Right lobe of liver (tissue), 6 donors: ENCODE results near the gene PHF1. TPM values are rescaled to one million over a fixed set of nuclear protein-coding genes. Genes with fewer than 3 reads are reported as not detected.

Experiments used
- ATAC-seq, 4 donors: fragments of 200-7000 bp; cut with Tn5 transposase; one replicate each; pipeline ENCODE4 v1.9.1; 2020; ENCODE audit warnings: mild to moderate bottlenecking in 4 of 4, moderate library complexity in 4 of 4
- DNase-seq, 3 donors: peaks; one replicate each; pipeline ENCODE4 v3.0.0-alpha.2; 2020
- H3K27ac ChIP-seq, 3 donors: fragments of 200-600 bp; one replicate each; pipeline ENCODE4 v1.8.0; 2022
- H3K27me3 ChIP-seq, 2 donors: fragments of 200-600 bp; one replicate each; pipeline ENCODE4 v1.8.0; 2022
- H3K36me3 ChIP-seq, 4 donors: fragments of 200-600 bp; sonication (generic) in 1 of 4; one replicate each; pipeline versions ENCODE4 v1.5.1 to v1.8.0; 2017 to 2022; ENCODE audit warnings: control low read depth in 1 of 4
- H3K4me1 ChIP-seq, 4 donors: fragments of 200-600 bp; sonication (generic) in 1 of 4; one replicate each; pipeline versions ENCODE4 v1.5.1 to v1.8.0; 2017 to 2022; ENCODE audit warnings: control low read depth in 1 of 4
- H3K4me3 ChIP-seq, 3 donors: fragments of 200-600 bp; one replicate each; pipeline ENCODE4 v1.8.0; 2022
- H3K9me3 ChIP-seq, 4 donors: fragments of 200-600 bp; sonication (generic) in 1 of 4; one replicate each; pipeline versions ENCODE4 v1.5.1 to v1.8.0; 2017 to 2022; ENCODE audit warnings: control low read depth in 1 of 4
- CTCF ChIP-seq, 4 donors: fragments of 200-600 bp in 3 of 4; fragments of 450-650 bp in 1 of 4; IDR thresholded peaks; one replicate each; pipeline versions ENCODE4 v1.5.1 to v1.8.0; 2016 to 2022; ENCODE audit warnings: antibody characterized with exemption in 4 of 4, mild to moderate bottlenecking in 2 of 4
- POLR2A ChIP-seq: fragments of 450-650 bp; IDR thresholded peaks from one replicate; pipeline ENCODE4 v1.6.1; 2017; ENCODE audit warnings: antibody characterized with exemption, mild to moderate bottlenecking
- WGBS: methylation state at CpG from one replicate; pipeline ENCODE4 v1.1.6; 2018; ENCODE audit warnings: low coverage, low lambda C conversion rate; ENCODE audit not compliant: insufficient coverage; ENCODE audit errors: missing lambda C conversion rate; 5-methylcytosine and 5-hydroxymethylcytosine counted together
- intact Hi-C, 2 donors: fragments of 100-400 bp; cut with DNase I; formaldehyde crosslinking; loops; one replicate each; pipeline versions ENCODE4 v1.11.2 to v1.14.1; 2022
- total RNA-seq, 6 experiments: library from RNA; depleted of rRNA in 2 of 6; stranded (reverse); fragments of >200 nt in 2 of 6; fragmentation: NEBNext Ultra II Directional in 3 of 6; extraction: Animal tissue kit (Norgen Biotek cat#: 25700) in 3 of 6; gene quantifications; one replicate each; pipeline versions ENCODE4 v1.1.0 to v1.2.4, GENCODE V29; 2016 to 2023
- donor health status: DM: no; HTN: yes; CAD: no.
- donor health status: DM: no; HTN: no; CAD: no.
- donor health status: DM: no; HTN: no; CAD: no.
- donor health status: DM: no; HTN: yes; CAD: no.
- donor health status: DM: no; HTN: yes; CAD: no.

Gene PHF1
- total RNA-seq, 6 experiments from 2014 or later, result 14.7 to 21.3 (median 18.3) TPM

DNA sequence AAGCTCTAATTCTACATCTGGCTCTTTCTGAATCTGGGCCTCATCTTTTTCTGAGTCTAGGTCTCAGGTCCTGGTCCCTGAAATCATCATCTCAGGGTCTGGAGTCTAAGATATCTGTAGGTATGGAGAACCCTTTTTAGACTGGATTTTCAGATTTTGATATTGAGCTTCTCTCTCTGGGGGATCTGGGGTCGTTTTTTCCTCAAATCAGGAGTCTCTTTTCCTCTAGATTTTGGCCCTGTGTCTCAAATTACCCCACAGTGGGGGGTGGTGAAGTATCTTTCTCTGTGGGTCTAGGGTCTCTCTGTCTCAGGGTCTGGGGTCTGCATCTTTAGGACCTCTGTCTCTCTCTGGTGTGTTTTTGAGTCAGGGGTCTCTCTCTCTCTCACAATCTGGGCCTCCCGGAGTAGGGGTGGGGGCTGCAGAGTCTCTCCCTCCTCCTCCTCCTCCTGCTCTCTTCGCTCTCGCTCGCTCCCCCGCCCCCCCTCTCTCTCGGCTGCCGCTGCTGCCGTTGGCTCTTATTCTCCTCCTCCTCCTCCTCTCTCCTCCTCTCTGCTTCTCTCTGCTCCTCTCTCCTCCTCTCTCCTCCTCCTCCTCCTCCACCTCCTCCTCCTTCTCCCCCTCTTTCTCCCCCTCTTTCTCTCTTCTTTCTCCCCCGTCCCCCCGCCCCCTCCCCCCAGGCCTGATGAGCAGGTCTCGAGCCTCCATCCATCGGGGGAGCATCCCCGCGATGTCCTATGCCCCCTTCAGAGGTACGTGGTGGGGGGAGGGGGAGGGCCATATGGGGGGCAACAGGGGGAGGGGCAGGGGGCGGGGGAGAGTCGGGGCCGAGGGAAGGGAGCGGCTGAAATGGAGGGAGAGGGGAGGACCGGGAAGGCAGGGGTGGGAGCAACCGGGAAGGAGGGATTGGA is 9.0 kb downstream of the PHF1 start, which contains the start of gene SYNGAP1:
TSS of gene SYNGAP1 (plus strand) at position 486 of the 911 bp plus-strand sequence. CDS start at position 686, 200 bp downstream.
- DNase-seq, result no peak
- Histone ChIP-seq H3K36me3 (peaks cover 0 to 5% (median under 1%) of the 10 kb centered on the region in 4 donors), H3K4me3 (no peak within 1 kb of the TSS), H3K4me1 (peaks cover 0 to 13% (median 3%) of the 10 kb centered on the region in 4 donors), H3K27me3 (no peaks in the 10 kb centered on the region), H3K27ac (peak within 1 kb of the TSS; percentile 83 to 90 (median 87)), H3K9me3 (no peaks in the 10 kb centered on the region)
- TF ChIP-seq POLR2A (no peak), CTCF (IDR thresholded peaks at IDR 0.05) (no peak)
- 14% methylated on average over 21 of the region's 22 CpGs for WGBS
- intact Hi-C loops, result no loop called here
- no peak for ATAC-seq

DNA sequence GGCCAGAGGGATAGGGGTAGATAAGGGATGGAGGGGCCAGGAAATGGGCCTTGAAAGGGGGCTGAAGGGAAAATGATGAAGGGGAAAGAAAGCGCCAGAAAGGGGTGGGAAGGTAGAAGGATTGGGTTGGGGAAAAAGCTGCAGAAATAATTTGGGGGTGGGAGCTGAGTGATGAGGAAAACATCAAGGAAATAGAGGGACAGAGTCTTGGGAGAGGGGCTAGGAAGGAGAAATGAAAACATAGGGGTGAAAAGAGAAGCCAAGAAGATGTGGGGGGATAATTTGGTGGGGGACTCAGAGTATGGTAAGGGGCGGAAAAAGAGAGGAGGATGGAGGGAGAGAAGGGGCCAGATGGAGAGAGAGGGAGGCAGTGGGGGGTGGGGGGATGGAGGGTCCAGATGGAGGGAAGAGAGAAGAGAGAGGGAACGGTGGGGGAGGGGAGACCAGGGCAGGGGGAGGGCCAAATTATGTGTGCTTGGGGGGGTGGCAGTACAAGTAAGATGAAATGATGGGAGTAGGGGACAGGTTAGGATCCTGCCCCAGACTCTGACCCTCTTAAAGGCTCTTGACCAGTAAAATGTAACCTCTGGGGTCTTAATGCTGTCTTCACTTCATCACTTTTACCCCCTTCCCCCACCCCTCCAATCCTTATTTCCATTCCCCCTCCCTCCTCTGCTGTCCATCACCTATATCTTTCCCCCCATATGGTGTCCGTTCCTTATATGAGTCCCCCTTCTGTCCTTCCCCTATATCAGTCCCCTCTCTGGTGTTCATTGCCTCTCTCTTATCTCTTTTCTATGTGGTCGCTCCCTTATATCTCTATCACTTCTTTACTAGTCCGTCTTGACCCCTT is 9.9 kb downstream of the PHF1 start:
- no peak for TF ChIP-seq CTCF (IDR thresholded peaks at IDR 0.05)
- Histone ChIP-seq H3K4me1 (peaks cover 0 to 13% (median 3%) of the 10 kb centered on the region in 4 donors), H3K9me3 (no peaks in the 10 kb centered on the region), H3K4me3 (no peak overlapping the region), H3K27ac (no peak overlapping the region), H3K36me3 (peaks cover 0 to 3% (median under 1%) of the 10 kb centered on the region in 4 donors), H3K27me3 (no peaks in the 10 kb centered on the region)
- intact Hi-C loops, result no loop called here
- WGBS, result 52% methylated on average over 5 of the region's 6 CpGs
- DNase-seq (no peak), ATAC-seq (no peak)

GRCh38 chr6:33421344-33421643 is 10.5 kb downstream of the PHF1 start:
- WGBS, result 85% methylated on average over 2 of the region's 2 CpGs
- Histone ChIP-seq H3K36me3 (no peaks in the 10 kb centered on the region), H3K27me3 (no peaks in the 10 kb centered on the region), H3K4me1 (peaks cover 0 to 13% (median 0%) of the 10 kb centered on the region in 4 donors), H3K9me3 (no peaks in the 10 kb centered on the region), H3K4me3 (no peak overlapping the region), H3K27ac (no peak overlapping the region)
- no peak for DNase-seq
- intact Hi-C loops, result no loop called here
- TF ChIP-seq POLR2A (no peak), CTCF (IDR thresholded peaks at IDR 0.05) (no peak)
- no peak for ATAC-seq

- Histone ChIP-seq H3K27ac (no peak overlapping the region), H3K4me3 (no peak overlapping the region), H3K36me3 (no peaks in the 10 kb centered on the region), H3K27me3 (no peaks in the 10 kb centered on the region), H3K9me3 (no peaks in the 10 kb centered on the region), H3K4me1 (peaks cover 0 to 6% (median 0%) of the 10 kb centered on the region in 4 donors)
- no peak for ATAC-seq
- DNase-seq, result no peak
- TF ChIP-seq CTCF (IDR thresholded peaks at IDR 0.05) (no peak), POLR2A (no peak)
- 90% methylated on average over 1 of the region's 2 CpGs for WGBS
- intact Hi-C loops, result no loop called here
These were observed 13.0 kb downstream of the PHF1 start for GRCh38 chr6:33423777-33424176.
